GM21786 (cell line): ENCODE data around the gene MACC1.

ENCODE experiments used
- ATAC-seq: cut with Tn5 transposase; IDR thresholded peaks from one replicate; pipeline ENCODE4 v1.9.1; 2021; ENCODE audit not compliant: unreplicated experiment

Gene MACC1

GRCh38 chr7:20085086-20085485 is 132.1 kb downstream of the MACC1 start:
- no peak for ATAC-seq
